ENCODE measurements around the gene NELFE. TPM values are rescaled to one million over a fixed set of nuclear protein-coding genes. Genes with fewer than 3 reads are reported as not detected.
"Not testable (repeated sequence)": the region's sequence is repeated elsewhere in the genome, so short reads cannot be mapped to it uniquely, and the experiment has no call there.

NELFE gene
- total RNA-seq, 4 donors from 2014 or later, result 52.6 to 83.9 (median 64.4) TPM

GRCh38 chr6:31907158-31907813, 51.5 kb downstream of the NELFE start:
- intact Hi-C loops (cut with DNase I), result no loop called here

GRCh38 chr6:31906727-31907126, 52.0 kb downstream of the NELFE start:
- H3K27me3 ChIP-seq; H3K27ac ChIP-seq; H3K36me3 ChIP-seq; intact Hi-C loops (cut with DNase I); H3K4me3 ChIP-seq; H3K9me3 ChIP-seq; DNase-seq: not testable (repeated sequence)
- 79 to 82% methylated on average over 8 of the region's 8 CpGs for WGBS, 2 donors
- H3K4me1 ChIP-seq, result peaks cover 10 to 45% (median 19%) of the 10 kb centered on the region in 3 donors

More at GRCh38 chr6:31907158-31907813, 51.5 kb downstream of the NELFE start:
- Histone ChIP-seq H3K27me3 (no peaks in the 10 kb centered on the region), H3K4me3 (no peak overlapping the region), H3K4me1 (peaks cover 12 to 48% (median 20%) of the 10 kb centered on the region in 3 donors), H3K36me3 (no peaks in the 10 kb centered on the region), H3K27ac (no peak overlapping the region), H3K9me3 (no peaks in the 10 kb centered on the region)
- no peak for DNase-seq
- TF ChIP-seq POLR2A (IDR thresholded peaks at IDR 0.05), result no peak
- no peak for TF ChIP-seq CTCF (IDR thresholded peaks at IDR 0.05)
- WGBS, 2 donors, result 43 to 50% methylated on average over 7 of the region's 7 CpGs

- no peak for TF ChIP-seq POLR2A (IDR thresholded peaks at IDR 0.05)
- TF ChIP-seq CTCF (IDR thresholded peaks at IDR 0.05), result no peak
- no peaks in the 10 kb centered on the region for H3K27me3 ChIP-seq
- H3K4me1 ChIP-seq, result peaks cover 12 to 44% (median 16%) of the 10 kb centered on the region in 3 donors
- intact Hi-C loops (cut with DNase I), result no loop called here
- H3K4me3 ChIP-seq, result no peak overlapping the region
- no peaks in the 10 kb centered on the region for H3K9me3 ChIP-seq
- H3K27ac ChIP-seq, result no peak overlapping the region
- H3K36me3 ChIP-seq, result no peaks in the 10 kb centered on the region
- 44 to 55% methylated on average over 4 of the region's 4 CpGs for WGBS, 2 donors
- DNase-seq, result no peak
Observed at GRCh38 chr6:31906122-31906521, 52.6 kb downstream of the NELFE start.

GRCh38 chr6:31905041-31905440, 53.7 kb downstream of the NELFE start:
- WGBS, 2 donors, result 100% methylated on average over 1 of the region's 1 CpG; no CpG with 5 or more reads in 1 of the 2 donors
- DNase-seq, result no peak
- H3K4me3 ChIP-seq, result no peak overlapping the region
- peaks cover 16 to 44% (median 21%) of the 10 kb centered on the region in 3 donors for H3K4me1 ChIP-seq
- H3K36me3 ChIP-seq, result no peaks in the 10 kb centered on the region
- intact Hi-C loops (cut with DNase I), result no loop called here
- TF ChIP-seq CTCF (IDR thresholded peaks at IDR 0.05) (no peak), POLR2A (IDR thresholded peaks at IDR 0.05) (no peak)
- H3K9me3 ChIP-seq, result no peaks in the 10 kb centered on the region
- no peak overlapping the region for H3K27ac ChIP-seq
- H3K27me3 ChIP-seq, result no peaks in the 10 kb centered on the region

- TF ChIP-seq CTCF (IDR thresholded peaks at IDR 0.05), result no peak
- TF ChIP-seq POLR2A (IDR thresholded peaks at IDR 0.05), result no peak
- H3K36me3 ChIP-seq, result no peaks in the 10 kb centered on the region
- WGBS, 2 donors, result 77 to 84% methylated on average over 3 of the region's 3 CpGs
- peaks cover 16 to 47% (median 21%) of the 10 kb centered on the region in 3 donors for H3K4me1 ChIP-seq
- DNase-seq, result no peak
- H3K9me3 ChIP-seq, result no peaks in the 10 kb centered on the region
- intact Hi-C loops (cut with DNase I), result loop anchor here (5.0 kb wide), 1 partner anchor 48 kb away; no protein-coding TSS in a partner anchor
- H3K4me3 ChIP-seq, result no peak overlapping the region
- H3K27me3 ChIP-seq, result no peaks in the 10 kb centered on the region
- H3K27ac ChIP-seq, result peak overlapping the region in 3 of 4 donors; percentile 47 to 92 (median 88)
Observed at GRCh38 chr6:31903957-31904356, 54.8 kb downstream of the NELFE start.

Small RNA genes lying within 50 kb of the gene (small RNA-seq; reads per million reads assigned to genes)
- gene AL645922.1, result 0 reads per million in 4 donors

Other genes with a start within 250 kb of the NELFE start
- gene LY6G6D, start 243.6 kb downstream of the NELFE start, total RNA-seq, result not detected
- gene LY6G6C, start 237.2 kb downstream of the NELFE start, total RNA-seq, result 10 to 100 TPM in 1 of 4 donors, 1 to 10 TPM in 2, under 1 TPM in 1; 0.53 to 14.6 (median 2.4) TPM
- gene MPIG6B, start 235.6 kb downstream of the NELFE start, total RNA-seq, result 1 to 10 TPM in 1 of 4 donors, under 1 TPM in 3; 0.12 to 1.4 (median 0.73) TPM
- 10 to 100 TPM; 16.4 to 59.3 (median 28.2) TPM for gene DDAH2, start 229.7 kb downstream of the NELFE start, total RNA-seq
- 100 to 1,000 TPM; 289 to 440 (median 365) TPM for gene CLIC1, start 222.4 kb downstream of the NELFE start, total RNA-seq
- gene MSH5, start 219.0 kb downstream of the NELFE start, total RNA-seq, result 1 to 10 TPM; 2.3 to 7.9 (median 6.8) TPM
- gene SAPCD1, start 196.3 kb downstream of the NELFE start, total RNA-seq, result 1 to 10 TPM in 2 of 4 donors, under 1 TPM in 2; 0.45 to 2.9 (median 1.1) TPM
- gene VWA7, start 181.6 kb downstream of the NELFE start, total RNA-seq, result under 1 TPM; 0.22 to 0.80 (median 0.58) TPM
- gene VARS1, start 163.2 kb downstream of the NELFE start, total RNA-seq, result 10 to 100 TPM; 35.0 to 72.3 (median 45.5) TPM
- 10 to 100 TPM; 27.1 to 70.8 (median 36.6) TPM for gene LSM2, start 152.0 kb downstream of the NELFE start, total RNA-seq
- under 1 TPM; 0.35 to 0.97 (median 0.57) TPM for gene HSPA1L, start 143.7 kb downstream of the NELFE start, total RNA-seq
- gene HSPA1A, start 143.4 kb downstream of the NELFE start, total RNA-seq, result 100 to 1,000 TPM; 158 to 362 (median 223) TPM
- gene HSPA1B, start 131.2 kb downstream of the NELFE start, total RNA-seq, result 100 to 1,000 TPM; 209 to 553 (median 252) TPM
- gene NEU1, start 96.2 kb downstream of the NELFE start, total RNA-seq, result 10 to 100 TPM; 13.6 to 23.6 (median 17.3) TPM
- gene SLC44A4, start 80.0 kb downstream of the NELFE start, total RNA-seq, result 1 to 10 TPM in 2 of 4 donors, under 1 TPM in 1, not detected in 1; 0.38 to 3.6 (median 1.3) TPM
- 10 to 100 TPM; 23.4 to 34.5 (median 27.4) TPM for gene EHMT2, start 61.3 kb downstream of the NELFE start, total RNA-seq
- gene ZBTB12, start 56.9 kb downstream of the NELFE start, total RNA-seq, result 1 to 10 TPM in 2 of 4 donors, under 1 TPM in 2; 0.83 to 2.8 (median 1.0) TPM
- 10 to 100 TPM in 2 of 4 donors, 1 to 10 TPM in 2; 1.1 to 15.2 (median 6.4) TPM for gene C2, start 31.3 kb downstream of the NELFE start, total RNA-seq
- gene CFB, start 12.9 kb downstream of the NELFE start, total RNA-seq, result 10 to 100 TPM; 10.4 to 81.1 (median 22.4) TPM
- gene SKIC2, start 204 bp upstream of the NELFE start, total RNA-seq, result 10 to 100 TPM; 24.6 to 32.4 (median 26.8) TPM
- 10 to 100 TPM in 1 of 4 donors, 1 to 10 TPM in 3; 7.8 to 13.2 (median 8.8) TPM for gene DXO, start 13.2 kb upstream of the NELFE start, total RNA-seq
- gene C4A, start 23.1 kb upstream of the NELFE start, total RNA-seq, result 10 to 100 TPM in 1 of 4 donors, 1 to 10 TPM in 3; 2.0 to 11.8 (median 5.2) TPM
- gene C4B, start 55.8 kb upstream of the NELFE start, total RNA-seq, result 1 to 10 TPM; 2.2 to 7.4 (median 5.2) TPM
- gene CYP21A2, start 79.4 kb upstream of the NELFE start, total RNA-seq, result under 1 TPM in 1 of 4 donors, not detected in 3; 0.22 TPM
- gene TNXB, start 150.4 kb upstream of the NELFE start, total RNA-seq, result 100 to 1,000 TPM in 1 of 4 donors, 10 to 100 TPM in 3; 10.5 to 102 (median 31.0) TPM
- gene ATF6B, start 169.3 kb upstream of the NELFE start, total RNA-seq, result 10 to 100 TPM; 27.3 to 45.4 (median 30.0) TPM
- gene FKBPL, start 171.3 kb upstream of the NELFE start, total RNA-seq, result 10 to 100 TPM in 1 of 4 donors, 1 to 10 TPM in 3; 5.9 to 16.7 (median 6.8) TPM
- gene PRRT1, start 193.0 kb upstream of the NELFE start, total RNA-seq, result under 1 TPM in 3 of 4 donors, not detected in 1; 0.35 to 0.87 (median 0.57) TPM
- 100 to 1,000 TPM in 1 of 4 donors, 10 to 100 TPM in 3; 17.3 to 133 (median 23.7) TPM for gene PPT2, start 195.2 kb upstream of the NELFE start, total RNA-seq
- gene EGFL8, start 205.6 kb upstream of the NELFE start, total RNA-seq, result 10 to 100 TPM in 2 of 4 donors, 1 to 10 TPM in 2; 4.8 to 15.1 (median 8.2) TPM
- gene AGPAT1, start 217.1 kb upstream of the NELFE start, total RNA-seq, result 10 to 100 TPM; 17.6 to 34.0 (median 19.1) TPM
- 10 to 100 TPM; 20.8 to 59.0 (median 40.8) TPM for gene RNF5, start 219.4 kb upstream of the NELFE start, total RNA-seq
- gene AGER, start 225.3 kb upstream of the NELFE start, total RNA-seq, result 1 to 10 TPM in 3 of 4 donors, under 1 TPM in 1; 0.59 to 1.7 (median 1.4) TPM
- gene PBX2, start 231.2 kb upstream of the NELFE start, total RNA-seq, result 10 to 100 TPM; 27.1 to 40.2 (median 28.9) TPM
- 10 to 100 TPM in 2 of 4 donors, 1 to 10 TPM in 2; 1.6 to 14.1 (median 6.5) TPM for gene GPSM3, start 233.7 kb upstream of the NELFE start, total RNA-seq

Measured in esophagus squamous epithelium (tissue), 5 donors.